Osteocyte (in vitro differentiated cells): ENCODE data around the gene ECE1. TPM values are rescaled to one million over a fixed set of nuclear protein-coding genes. Genes with fewer than 3 reads are reported as not detected.
A peak's percentile ranks its signal among the peaks of the same experiment; 100 is the strongest.

Source experiments
- DNase-seq: peaks from one replicate; pipeline ENCODE4 v3.0.0; 2021; ENCODE audit warnings: mixed read lengths; ENCODE audit not compliant: unreplicated experiment; ENCODE audit errors: extremely low spot score
- H3K27ac Mint-ChIP-seq: one replicate; pipeline ENCODE4 v1.8.0; 2021; ENCODE audit warnings: mild to moderate bottlenecking, mixed read lengths; ENCODE audit not compliant: unreplicated experiment
- H3K27me3 Mint-ChIP-seq: one replicate; pipeline ENCODE4 v1.8.0; 2021; ENCODE audit warnings: mixed read lengths; ENCODE audit not compliant: unreplicated experiment
- H3K36me3 Mint-ChIP-seq: one replicate; pipeline ENCODE4 v1.8.0; 2021; ENCODE audit warnings: mixed read lengths; ENCODE audit not compliant: unreplicated experiment
- H3K4me1 Mint-ChIP-seq: one replicate; pipeline ENCODE4 v1.8.0; 2021; ENCODE audit warnings: mixed read lengths; ENCODE audit not compliant: unreplicated experiment
- H3K4me3 Mint-ChIP-seq: one replicate; pipeline ENCODE4 v1.8.0; 2021; ENCODE audit warnings: mild to moderate bottlenecking, moderate library complexity, mixed read lengths; ENCODE audit not compliant: unreplicated experiment
- H3K9me3 Mint-ChIP-seq: one replicate; pipeline ENCODE4 v1.8.0; 2021; ENCODE audit warnings: mixed read lengths; ENCODE audit not compliant: unreplicated experiment
- total RNA-seq: library from RNA; stranded (reverse); gene quantifications from 2 replicates; pipeline ENCODE4 v1.2.1, GENCODE V29; 2021
- TF ChIP-seq, protein P1 (sequence below): fragments of 200-600 bp; sonication (generic); IDR thresholded peaks from 2 replicates; pipeline ENCODE4 v1.5.0; 2021; ENCODE audit warnings: antibody characterized with exemption, mild to moderate bottlenecking, moderate library complexity

The ECE1 gene
- total RNA-seq, 1 donor from 2014 or later, result 217 TPM

DNA sequence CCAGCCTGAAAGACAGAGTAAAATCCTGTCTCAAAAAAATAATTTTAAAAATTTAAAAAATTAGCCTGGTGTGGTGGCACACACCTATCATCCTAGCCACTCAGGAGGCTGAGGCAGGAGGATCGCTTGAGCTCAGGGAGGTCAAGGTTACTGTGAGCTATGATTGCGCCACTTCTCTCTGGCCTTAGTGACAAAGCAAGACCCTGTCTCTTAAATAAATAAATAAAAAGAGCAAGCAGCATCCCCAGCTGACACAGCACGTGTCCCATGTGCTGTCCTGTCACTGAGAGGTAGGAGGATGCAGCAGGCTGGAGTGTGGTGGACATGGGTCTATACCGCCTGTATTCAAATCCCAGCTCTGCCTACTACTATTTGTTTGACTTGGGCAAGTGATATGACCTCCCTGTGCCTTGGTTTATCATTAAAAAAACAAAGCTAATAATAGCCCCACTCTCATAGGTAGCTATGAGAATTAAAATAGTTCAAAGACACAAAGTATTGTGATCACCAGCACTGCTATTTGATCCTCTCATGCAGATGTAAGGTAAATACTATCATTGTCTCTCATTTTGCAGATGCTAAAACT lies 22.2 kb upstream of the ECE1 start:
- Mint-ChIP-seq H3K9me3 (no peaks in the 10 kb centered on the region), H3K4me1 (peaks cover 81% of the 10 kb centered on the region), H3K4me3 (no peak overlapping the region), H3K36me3 (no peaks in the 10 kb centered on the region), H3K27ac (no peak overlapping the region), H3K27me3 (no peaks in the 10 kb centered on the region)
- DNase-seq, result no peak
- TF ChIP-seq, protein P1, sequence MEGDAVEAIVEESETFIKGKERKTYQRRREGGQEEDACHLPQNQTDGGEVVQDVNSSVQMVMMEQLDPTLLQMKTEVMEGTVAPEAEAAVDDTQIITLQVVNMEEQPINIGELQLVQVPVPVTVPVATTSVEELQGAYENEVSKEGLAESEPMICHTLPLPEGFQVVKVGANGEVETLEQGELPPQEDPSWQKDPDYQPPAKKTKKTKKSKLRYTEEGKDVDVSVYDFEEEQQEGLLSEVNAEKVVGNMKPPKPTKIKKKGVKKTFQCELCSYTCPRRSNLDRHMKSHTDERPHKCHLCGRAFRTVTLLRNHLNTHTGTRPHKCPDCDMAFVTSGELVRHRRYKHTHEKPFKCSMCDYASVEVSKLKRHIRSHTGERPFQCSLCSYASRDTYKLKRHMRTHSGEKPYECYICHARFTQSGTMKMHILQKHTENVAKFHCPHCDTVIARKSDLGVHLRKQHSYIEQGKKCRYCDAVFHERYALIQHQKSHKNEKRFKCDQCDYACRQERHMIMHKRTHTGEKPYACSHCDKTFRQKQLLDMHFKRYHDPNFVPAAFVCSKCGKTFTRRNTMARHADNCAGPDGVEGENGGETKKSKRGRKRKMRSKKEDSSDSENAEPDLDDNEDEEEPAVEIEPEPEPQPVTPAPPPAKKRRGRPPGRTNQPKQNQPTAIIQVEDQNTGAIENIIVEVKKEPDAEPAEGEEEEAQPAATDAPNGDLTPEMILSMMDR, result no peak

DNA sequence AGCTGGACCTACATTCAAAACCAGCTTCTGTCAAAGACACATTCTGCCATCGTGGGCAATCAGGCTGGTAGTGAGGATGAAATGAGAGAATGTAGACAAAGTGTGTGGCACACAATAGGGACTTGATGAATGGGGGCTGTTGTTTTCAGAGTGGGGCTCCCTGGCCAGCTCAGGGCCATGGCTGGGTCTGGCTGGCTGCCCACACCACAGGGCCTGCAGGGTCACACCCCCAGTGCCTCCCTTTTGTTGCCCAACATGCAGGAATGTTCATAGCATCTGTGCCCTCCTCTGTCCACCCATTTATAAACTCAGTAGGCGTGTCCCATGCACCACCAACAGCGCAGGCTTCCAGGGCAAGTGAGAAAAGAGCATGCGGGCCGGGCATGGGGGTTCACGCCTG lies 20.8 kb upstream of the ECE1 start:
- H3K36me3 Mint-ChIP-seq, result no peaks in the 10 kb centered on the region
- H3K27ac Mint-ChIP-seq, result peak overlapping the region; percentile 64
- H3K9me3 Mint-ChIP-seq, result no peaks in the 10 kb centered on the region
- no peaks in the 10 kb centered on the region for H3K27me3 Mint-ChIP-seq
- TF ChIP-seq, protein P1, result no peak
- peaks cover 74% of the 10 kb centered on the region for H3K4me1 Mint-ChIP-seq
- H3K4me3 Mint-ChIP-seq, result no peak overlapping the region
- DNase-seq, result no peak

DNA sequence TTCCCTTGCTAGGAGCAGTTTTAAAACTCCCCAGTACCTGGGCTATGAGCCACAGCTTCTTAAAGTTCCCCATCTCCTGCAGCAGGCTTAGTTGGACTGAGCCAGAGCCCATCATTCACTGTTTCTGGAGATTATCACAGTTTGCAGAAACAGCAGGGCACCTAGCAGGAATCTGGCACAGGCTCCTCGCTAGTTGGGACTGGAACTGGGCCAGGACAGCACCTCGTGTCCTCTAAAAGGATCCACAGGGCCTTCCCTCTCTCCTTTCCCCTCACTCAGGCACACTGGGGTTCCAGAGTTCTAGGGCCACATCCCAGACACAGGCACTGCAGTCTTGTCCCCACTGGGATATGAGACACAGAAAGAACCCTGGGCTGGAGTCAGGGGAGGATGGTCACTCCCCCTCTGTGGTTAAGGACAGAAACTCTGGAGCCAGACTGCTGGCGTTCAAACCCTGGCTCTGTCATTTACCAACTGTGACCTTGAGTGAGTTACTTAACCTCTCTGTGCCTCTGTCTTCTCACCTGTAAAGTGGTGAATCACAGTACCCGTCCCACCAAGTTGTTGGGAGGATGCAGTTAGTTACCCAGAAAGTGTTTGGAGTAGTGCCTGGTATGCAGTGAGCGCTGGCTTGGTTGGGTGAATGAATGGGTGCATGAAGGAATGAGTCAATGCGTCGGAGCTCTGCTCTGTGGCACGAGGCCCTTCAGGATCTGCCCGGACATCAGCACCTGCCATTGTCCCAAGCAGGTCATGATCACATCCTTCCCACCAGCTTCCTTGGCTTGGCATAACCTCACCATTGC lies 18.8 kb upstream of the ECE1 start:
- H3K27ac Mint-ChIP-seq, result peak overlapping the region; percentile 68
- H3K27me3 Mint-ChIP-seq, result no peaks in the 10 kb centered on the region
- peak overlapping the region; percentile 18 for H3K4me3 Mint-ChIP-seq
- no peaks in the 10 kb centered on the region for H3K36me3 Mint-ChIP-seq
- H3K9me3 Mint-ChIP-seq, result no peaks in the 10 kb centered on the region
- peaks cover 83% of the 10 kb centered on the region for H3K4me1 Mint-ChIP-seq
- TF ChIP-seq, protein P1, result no peak
- no peak for DNase-seq

DNA sequence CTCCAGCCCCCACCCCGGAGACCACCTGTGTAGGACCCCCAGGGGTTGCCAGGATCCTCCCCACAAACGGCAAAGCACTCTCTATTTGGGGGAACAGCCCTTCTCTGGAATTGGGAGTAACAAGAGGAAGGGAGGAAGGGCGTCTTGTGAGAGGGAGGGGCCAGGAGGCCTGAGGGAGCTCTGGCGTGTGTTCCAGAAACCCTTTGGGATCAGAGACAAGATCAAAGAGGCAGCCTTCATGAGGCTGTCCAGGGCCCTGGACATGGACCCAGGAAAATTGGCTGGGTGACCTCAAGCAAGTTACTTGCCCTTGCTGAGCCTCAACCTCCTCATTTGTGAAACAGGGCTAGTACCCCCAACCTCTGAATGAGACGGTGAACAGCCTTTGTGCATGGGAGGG lies 18.1 kb upstream of the ECE1 start:
- no peaks in the 10 kb centered on the region for H3K9me3 Mint-ChIP-seq
- no peaks in the 10 kb centered on the region for H3K27me3 Mint-ChIP-seq
- no peak for DNase-seq
- peak overlapping the region; percentile 14 for H3K27ac Mint-ChIP-seq
- no peak overlapping the region for H3K4me3 Mint-ChIP-seq
- TF ChIP-seq, protein P1, result no peak
- H3K4me1 Mint-ChIP-seq, result peaks cover 83% of the 10 kb centered on the region
- H3K36me3 Mint-ChIP-seq, result no peaks in the 10 kb centered on the region

DNA sequence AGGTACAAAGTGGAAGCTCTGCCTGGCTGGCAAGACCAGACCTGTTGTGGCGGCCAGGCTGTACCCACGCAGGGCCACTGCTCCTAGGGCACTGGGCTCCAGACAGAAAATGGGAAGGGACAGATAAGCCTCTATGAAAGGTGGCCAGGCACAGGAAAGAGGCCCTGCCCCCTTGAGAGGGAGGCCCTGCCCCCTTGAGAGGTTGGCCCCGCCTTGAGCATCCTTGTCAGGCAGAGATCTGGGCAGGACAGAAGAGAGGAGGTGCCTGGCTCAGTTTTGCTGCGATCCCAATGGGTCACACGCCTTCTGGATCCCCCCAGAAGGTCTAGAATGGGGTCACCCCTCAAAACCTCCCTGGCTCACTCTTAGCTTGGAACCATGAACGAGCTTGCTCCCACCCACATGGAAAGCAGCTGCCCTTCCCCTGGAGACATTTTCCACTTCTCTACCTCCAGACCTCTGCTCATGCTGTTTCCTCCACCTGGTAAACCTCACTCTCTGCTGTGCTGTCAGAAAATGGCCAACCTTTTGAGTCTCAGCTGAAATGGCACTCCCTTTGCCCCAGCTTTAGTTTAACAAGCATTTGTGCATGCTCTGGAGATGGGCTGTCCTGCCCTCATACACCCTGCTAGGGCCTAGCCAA lies 17.5 kb upstream of the ECE1 start:
- TF ChIP-seq, protein P1, result no peak
- H3K36me3 Mint-ChIP-seq, result no peaks in the 10 kb centered on the region
- H3K4me3 Mint-ChIP-seq, result no peak overlapping the region
- peaks cover 83% of the 10 kb centered on the region for H3K4me1 Mint-ChIP-seq
- H3K27me3 Mint-ChIP-seq, result no peaks in the 10 kb centered on the region
- no peaks in the 10 kb centered on the region for H3K9me3 Mint-ChIP-seq
- peak overlapping the region; percentile 14 for H3K27ac Mint-ChIP-seq
- no peak for DNase-seq
